NCI-H1694 treated with DMSO at 0.1 percent for 48 hours (cell line): ENCODE measurements around the gene SPIN1.

Experiments used
- DNase-seq: peaks from one replicate; lab custom pipeline; 2025; lab: John Stamatoyannopoulos, UW

SPIN1 gene

GRCh38 chr9:88388886-88389605 lies 802 bp downstream of the SPIN1 start:
- DNase-seq: no peak

GRCh38 chr9:88390371-88390990 lies 2.2 kb downstream of the SPIN1 start:
- no peak for DNase-seq

DNA sequence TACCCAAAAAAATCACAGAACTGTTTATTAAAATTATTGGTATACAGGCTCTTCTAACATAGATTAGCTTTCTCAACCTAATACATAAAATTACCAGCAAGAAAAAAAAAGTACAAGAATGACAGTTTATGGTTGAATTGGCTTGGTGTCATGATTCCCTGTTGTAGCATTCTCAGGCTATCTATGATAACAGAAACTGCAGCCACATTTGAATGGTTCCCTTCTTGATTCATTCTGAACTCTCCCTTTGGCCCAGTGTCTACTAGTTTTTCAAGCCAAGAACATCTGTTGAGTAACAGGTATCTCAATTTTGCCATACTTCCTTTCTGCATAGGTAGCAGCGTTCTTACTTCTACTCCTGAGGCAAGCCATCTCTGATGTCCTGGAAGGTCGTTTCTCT lies 3.0 kb downstream of the SPIN1 start:
- DNase-seq: no peak

- DNase-seq: no peak
Observed at GRCh38 chr9:88391921-88392320, 3.7 kb downstream of the SPIN1 start.

- no peak for DNase-seq
Observed at GRCh38 chr9:88392549-88392948, 4.3 kb downstream of the SPIN1 start.

- DNase-seq: no peak
Observed at GRCh38 chr9:88396836-88397577, 8.8 kb downstream of the SPIN1 start.

DNA sequence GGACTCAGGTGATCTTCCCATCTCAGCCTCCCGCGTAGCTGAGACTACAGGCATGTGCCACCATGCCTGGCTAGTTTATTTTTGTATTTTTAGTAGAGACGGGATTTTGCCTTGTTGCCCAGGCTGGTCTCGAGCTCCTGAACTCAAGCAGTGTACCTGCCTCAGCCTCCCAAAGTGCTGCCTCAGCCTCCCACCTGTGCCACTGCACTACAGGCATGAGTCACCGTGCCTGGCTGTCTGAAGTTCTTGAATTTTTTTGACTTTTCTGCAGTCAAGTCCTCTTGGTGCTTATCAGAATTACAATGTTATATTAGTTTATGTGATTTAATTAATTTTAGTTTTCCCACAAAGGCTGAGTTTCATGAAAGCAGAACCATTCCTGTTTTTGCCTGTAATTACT lies 9.8 kb downstream of the SPIN1 start:
- DNase-seq: no peak

DNA sequence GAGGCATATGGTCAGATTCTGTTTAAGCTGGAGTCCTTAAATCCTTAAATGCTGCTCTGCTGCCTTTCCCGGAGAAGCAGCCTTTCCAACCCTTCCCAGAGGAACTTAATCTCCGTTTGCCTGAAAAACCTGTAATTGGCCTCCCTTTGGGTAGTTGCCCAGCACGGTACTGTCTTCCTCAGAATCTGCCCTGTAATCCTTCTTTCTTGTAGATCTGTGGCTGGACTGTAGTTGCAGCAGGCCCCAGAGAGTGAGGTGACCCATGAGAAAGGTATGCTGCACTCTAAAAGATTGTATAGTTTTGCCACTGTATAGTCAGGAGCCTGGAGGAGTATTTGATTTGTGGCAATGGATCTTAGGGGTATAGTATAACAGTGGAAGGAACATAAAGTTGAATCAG lies 11.7 kb downstream of the SPIN1 start:
- DNase-seq: no peak

GRCh38 chr9:88403340-88403739 lies 15.1 kb downstream of the SPIN1 start:
- DNase-seq: no peak

DNA sequence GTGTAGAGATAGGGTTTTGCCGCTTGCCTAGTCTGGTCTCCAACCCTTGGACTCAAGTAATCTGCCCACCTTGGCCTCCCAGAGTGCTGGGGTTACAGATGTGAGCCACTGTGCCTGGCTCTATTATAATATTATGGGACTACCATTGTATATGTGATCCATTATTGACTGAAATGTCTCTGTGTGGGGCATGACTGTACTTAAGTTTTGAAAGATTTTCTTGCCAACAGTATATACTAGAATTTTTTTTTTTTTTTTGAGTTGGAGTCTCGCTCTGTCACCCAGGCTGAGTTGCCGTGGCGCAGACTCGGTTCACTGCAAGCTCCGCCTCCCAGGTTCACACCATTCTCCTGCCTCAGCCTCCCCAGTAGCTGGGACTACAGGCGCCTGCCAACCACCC lies 17.8 kb downstream of the SPIN1 start:
- no peak for DNase-seq

- no peak for DNase-seq
Observed at GRCh38 chr9:88411471-88411870, 23.2 kb downstream of the SPIN1 start.

- no peak for DNase-seq
Observed at GRCh38 chr9:88414298-88414697, 26.1 kb downstream of the SPIN1 start.

GRCh38 chr9:88418025-88418424 lies 29.8 kb downstream of the SPIN1 start:
- DNase-seq: no peak

GRCh38 chr9:88418715-88419540 lies 30.7 kb downstream of the SPIN1 start:
- DNase-seq: no peak

DNA sequence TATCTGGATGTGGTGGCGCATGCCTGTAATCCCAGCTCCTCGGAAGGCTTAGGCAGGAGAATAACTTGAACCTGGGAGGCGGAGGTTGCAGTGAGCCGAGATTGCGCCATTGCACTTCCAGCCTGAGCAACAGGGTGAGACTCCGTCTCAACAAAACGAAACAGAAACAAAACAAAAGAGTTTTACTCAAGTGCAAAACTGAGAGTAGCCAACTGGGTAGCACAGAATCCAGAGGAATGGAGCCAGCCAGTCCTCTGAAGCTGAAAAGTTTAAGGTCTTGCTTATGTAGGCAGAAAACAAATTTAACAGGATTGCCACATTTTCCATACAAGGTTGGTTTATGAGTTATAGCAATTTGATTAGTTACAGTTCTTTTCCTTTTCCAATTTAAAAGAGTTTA lies 32.0 kb downstream of the SPIN1 start:
- DNase-seq: no peak

GRCh38 chr9:88421348-88421747 lies 33.1 kb downstream of the SPIN1 start:
- DNase-seq: no peak

DNA sequence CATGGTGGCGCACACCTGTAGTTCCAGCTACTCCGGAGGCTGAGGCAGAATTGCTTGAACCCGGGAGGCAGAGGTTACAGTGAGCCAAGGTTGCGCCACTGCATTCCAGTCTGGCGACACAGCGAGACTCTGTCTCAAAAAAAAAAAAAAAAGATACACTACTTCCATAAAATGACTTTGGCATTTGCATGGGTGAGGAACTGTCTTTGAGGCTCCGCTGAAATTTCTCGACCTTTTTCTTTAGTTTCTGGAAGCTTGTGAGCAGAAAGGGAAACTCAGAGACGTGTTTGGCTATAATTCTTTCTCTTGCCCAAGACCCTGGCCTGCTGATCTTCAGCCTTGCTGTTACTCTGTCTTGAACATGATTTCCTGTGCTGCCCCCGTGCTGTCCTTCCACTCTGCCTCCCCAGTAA lies 37.3 kb downstream of the SPIN1 start:
- no peak for DNase-seq

DNA sequence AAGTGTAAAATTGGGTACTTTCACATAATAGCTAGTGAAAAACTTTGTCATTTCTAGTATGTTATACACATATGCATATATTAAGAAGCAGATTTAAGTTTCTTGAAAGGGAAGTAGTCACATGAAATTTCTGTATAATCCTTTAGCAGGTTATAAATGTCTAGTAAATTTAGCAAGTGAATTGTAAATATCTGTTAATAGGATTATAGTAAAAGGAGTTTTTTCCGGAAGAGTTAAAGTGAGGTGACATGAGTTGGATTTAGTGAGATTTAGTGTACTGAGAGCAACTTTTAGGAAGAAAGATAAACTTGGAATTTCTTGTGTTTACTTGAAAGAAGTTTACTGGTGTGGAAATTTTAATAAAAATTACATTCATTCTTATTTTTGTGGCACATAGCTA lies 38.4 kb downstream of the SPIN1 start:
- DNase-seq: no peak

GRCh38 chr9:88429595-88430430 lies 41.6 kb downstream of the SPIN1 start:
- no peak for DNase-seq

GRCh38 chr9:88433583-88434255 lies 45.5 kb downstream of the SPIN1 start:
- DNase-seq: no peak

GRCh38 chr9:88435336-88435735 lies 47.1 kb downstream of the SPIN1 start:
- DNase-seq: no peak
